Measurements from ENCODE around the gene MORN5.

DNA sequence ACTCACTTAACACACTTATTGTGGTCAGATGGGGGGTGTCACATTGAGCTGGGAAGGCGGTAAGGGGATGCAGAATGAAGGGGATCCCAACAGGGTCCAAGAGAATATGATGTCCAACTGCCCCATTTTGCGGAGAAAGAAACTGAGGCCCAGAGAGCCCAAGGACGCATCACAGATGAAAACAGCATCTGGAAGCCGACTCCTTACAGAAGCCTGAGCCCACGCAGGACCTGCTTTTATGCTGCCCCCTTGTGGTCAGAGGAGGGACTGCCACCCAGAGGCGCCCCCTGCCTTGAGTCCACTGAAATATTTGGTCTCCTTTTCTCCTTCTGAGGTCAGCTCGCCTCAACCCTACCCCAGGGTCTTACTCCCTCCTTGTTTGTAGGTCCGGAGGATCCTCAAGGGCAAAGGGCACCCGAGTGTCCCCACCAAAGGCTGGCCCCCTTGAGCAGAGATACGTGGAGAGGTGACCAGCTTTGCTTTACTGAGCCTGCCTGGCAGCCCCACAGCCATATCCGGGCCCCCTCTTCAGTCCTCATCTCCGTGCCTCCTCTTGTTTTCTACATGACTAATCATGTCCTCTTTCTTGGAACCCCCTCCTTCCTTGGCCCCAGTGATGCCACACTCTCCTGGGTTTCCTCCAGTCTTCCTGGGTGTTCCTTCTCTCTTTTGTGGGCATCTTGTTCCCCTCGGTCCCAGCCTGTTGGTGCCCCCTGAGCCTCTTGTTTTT is 36.6 kb upstream of the MORN5 start:
- TF ChIP-seq, protein P1, sequence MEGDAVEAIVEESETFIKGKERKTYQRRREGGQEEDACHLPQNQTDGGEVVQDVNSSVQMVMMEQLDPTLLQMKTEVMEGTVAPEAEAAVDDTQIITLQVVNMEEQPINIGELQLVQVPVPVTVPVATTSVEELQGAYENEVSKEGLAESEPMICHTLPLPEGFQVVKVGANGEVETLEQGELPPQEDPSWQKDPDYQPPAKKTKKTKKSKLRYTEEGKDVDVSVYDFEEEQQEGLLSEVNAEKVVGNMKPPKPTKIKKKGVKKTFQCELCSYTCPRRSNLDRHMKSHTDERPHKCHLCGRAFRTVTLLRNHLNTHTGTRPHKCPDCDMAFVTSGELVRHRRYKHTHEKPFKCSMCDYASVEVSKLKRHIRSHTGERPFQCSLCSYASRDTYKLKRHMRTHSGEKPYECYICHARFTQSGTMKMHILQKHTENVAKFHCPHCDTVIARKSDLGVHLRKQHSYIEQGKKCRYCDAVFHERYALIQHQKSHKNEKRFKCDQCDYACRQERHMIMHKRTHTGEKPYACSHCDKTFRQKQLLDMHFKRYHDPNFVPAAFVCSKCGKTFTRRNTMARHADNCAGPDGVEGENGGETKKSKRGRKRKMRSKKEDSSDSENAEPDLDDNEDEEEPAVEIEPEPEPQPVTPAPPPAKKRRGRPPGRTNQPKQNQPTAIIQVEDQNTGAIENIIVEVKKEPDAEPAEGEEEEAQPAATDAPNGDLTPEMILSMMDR (IDR thresholded peaks at IDR 0.05): peak; percentile 86
- no peak for TF ChIP-seq EZH2 (IDR thresholded peaks at IDR 0.05; ENCODE audit: borderline replicate concordance, insufficient read depth, low read depth, low read length, poor library complexity, severe bottlenecking)
